HPDE6-E6E7 (cell line): Measurements from ENCODE around the gene FARP1.
A peak's percentile ranks its signal among the peaks of the same experiment; 100 is the strongest.

ENCODE experiments used
- DNase-seq: peaks from one replicate; pipeline ENCODE4 v3.0.0; 2011; ENCODE audit warnings: missing footprints; ENCODE audit errors: extremely low spot score

FARP1 gene

GRCh38 chr13:98200211-98200878, 57.5 kb downstream of the FARP1 start:
- no peak for DNase-seq

GRCh38 chr13:98201189-98201588, 58.3 kb downstream of the FARP1 start:
- no peak for DNase-seq

GRCh38 chr13:98201984-98202383, 59.1 kb downstream of the FARP1 start:
- DNase-seq: no peak

- no peak for DNase-seq
Observed at GRCh38 chr13:98203646-98204326, 60.9 kb downstream of the FARP1 start.

GRCh38 chr13:98204546-98204945, 61.7 kb downstream of the FARP1 start:
- DNase-seq: no peak

GRCh38 chr13:98206946-98207345, 64.1 kb downstream of the FARP1 start:
- no peak for DNase-seq

GRCh38 chr13:98207416-98207815, 64.5 kb downstream of the FARP1 start:
- DNase-seq: no peak

GRCh38 chr13:98208606-98209005, 65.7 kb downstream of the FARP1 start:
- DNase-seq: no peak

GRCh38 chr13:98212763-98213162, 69.9 kb downstream of the FARP1 start:
- DNase-seq: no peak

GRCh38 chr13:98213354-98213753, 70.5 kb downstream of the FARP1 start:
- no peak for DNase-seq

GRCh38 chr13:98214008-98214643, 71.2 kb downstream of the FARP1 start:
- no peak for DNase-seq

GRCh38 chr13:98214707-98215106, 71.8 kb downstream of the FARP1 start:
- DNase-seq: peak; percentile 66

- DNase-seq: no peak
Observed at GRCh38 chr13:98215508-98215907, 72.6 kb downstream of the FARP1 start.

GRCh38 chr13:98216135-98216565, 73.3 kb downstream of the FARP1 start:
- DNase-seq: no peak

GRCh38 chr13:98216711-98217285, 73.9 kb downstream of the FARP1 start:
- no peak for DNase-seq

- DNase-seq: no peak
Observed at GRCh38 chr13:98217597-98217996, 74.7 kb downstream of the FARP1 start.

- DNase-seq: no peak
Observed at GRCh38 chr13:98219685-98220084, 76.8 kb downstream of the FARP1 start.

GRCh38 chr13:98220271-98220791, 77.4 kb downstream of the FARP1 start:
- DNase-seq: no peak

GRCh38 chr13:98221234-98221633, 78.3 kb downstream of the FARP1 start:
- DNase-seq: no peak

GRCh38 chr13:98222081-98222554, 79.2 kb downstream of the FARP1 start:
- no peak for DNase-seq

- DNase-seq: no peak
Observed at GRCh38 chr13:98222816-98223215, 79.9 kb downstream of the FARP1 start.

GRCh38 chr13:98223741-98224140, 80.8 kb downstream of the FARP1 start:
- no peak for DNase-seq
